ENCODE results near the gene TOMM6.

TOMM6 gene

DNA sequence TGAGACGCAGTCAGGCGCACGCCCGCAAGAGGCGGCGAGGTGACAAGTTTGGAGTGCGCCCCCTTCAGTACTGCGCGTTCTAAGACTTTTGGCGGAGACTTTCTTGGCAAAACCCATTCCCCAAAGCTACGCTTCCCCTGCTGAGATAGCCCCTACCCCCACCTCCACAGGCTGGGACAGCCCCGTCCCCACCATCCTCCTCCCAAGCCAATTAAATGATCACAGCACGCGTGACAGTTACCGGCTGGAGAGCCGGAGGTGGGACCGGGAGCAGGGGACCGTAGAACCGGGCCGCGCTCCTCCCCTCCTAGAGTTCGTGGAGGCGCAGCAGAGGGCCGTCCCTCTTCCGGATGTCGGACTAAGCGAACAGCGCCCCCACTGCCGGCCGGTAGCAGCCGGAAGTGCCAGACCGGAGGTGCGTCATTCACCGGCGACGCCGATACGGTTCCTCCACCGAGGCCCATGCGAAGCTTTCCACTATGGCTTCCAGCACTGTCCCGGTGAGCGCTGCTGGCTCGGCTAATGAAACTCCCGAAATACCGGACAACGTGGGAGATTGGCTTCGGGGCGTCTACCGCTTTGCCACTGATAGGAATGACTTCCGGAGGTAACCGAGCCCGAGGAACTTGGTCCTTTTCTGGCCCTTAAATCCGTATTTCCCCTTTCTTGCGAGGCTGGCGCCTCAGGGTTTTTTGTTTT, at the start of gene TOMM6:
TOMM6 (plus strand) TSS at position 476 of the 699 bp plus-strand sequence; CDS start at position 480, 4 bp downstream.
- DNase-seq: peak; percentile 96

DNA sequence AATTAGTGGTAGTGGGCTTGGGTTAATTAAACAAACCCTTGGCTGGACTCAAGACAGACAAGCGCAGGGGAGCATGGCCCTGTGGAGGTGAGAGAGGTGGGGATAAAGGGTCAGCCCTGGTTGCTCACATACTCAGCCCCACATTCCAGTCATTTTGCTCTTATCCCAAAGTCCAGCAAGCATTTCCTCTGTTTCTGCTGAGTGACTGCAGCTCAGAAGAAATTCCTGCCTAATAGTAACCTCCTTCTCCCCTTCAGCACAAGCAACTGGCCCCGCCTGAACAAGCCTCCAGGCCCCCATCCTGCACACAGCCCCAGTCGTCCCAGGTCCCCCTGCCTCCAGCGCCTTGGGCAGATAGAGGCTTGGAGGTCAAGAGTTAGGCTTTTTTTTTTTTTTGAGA, 48.5 kb upstream of the TOMM6 start:
- DNase-seq: no peak

DNA sequence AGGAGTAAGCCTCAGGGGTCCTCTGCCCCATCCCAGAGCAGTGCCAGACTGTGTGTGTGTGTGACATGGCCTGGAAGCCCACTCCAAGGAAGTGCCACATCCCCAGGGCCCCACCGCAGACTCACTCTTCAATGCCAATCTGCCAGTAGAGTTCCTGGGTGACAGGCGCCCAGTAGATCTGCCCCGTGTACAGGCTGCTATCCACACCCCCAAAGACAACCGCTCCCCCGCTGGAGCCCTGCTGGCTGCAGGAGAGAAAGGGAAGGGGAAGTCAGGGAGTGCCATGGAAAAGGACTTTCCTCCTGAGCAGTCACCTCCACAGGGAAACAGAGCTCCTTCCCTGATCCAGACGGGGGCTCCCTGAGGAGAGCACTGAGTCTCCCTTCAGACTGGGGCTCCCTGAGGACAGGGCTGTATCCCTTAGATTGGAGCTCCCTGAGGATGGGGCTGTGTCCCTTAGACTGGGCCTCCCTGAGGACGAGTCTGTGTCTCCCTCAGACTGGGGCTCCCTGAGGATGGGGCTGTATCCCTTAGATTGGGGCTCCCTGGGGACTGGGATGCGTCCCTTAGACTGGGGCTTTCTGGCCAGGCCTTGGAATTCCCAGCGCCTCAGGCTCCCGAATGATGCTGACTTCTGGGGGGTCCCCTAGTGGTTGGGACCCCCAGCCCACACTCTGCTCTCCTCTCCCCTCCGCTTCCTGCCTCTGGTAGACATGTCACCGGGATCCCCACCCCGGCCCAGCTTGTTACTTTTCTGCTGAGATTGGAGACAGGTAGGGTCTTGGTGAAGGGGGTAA, 46.9 kb upstream of the TOMM6 start:
- no peak for DNase-seq

DNA sequence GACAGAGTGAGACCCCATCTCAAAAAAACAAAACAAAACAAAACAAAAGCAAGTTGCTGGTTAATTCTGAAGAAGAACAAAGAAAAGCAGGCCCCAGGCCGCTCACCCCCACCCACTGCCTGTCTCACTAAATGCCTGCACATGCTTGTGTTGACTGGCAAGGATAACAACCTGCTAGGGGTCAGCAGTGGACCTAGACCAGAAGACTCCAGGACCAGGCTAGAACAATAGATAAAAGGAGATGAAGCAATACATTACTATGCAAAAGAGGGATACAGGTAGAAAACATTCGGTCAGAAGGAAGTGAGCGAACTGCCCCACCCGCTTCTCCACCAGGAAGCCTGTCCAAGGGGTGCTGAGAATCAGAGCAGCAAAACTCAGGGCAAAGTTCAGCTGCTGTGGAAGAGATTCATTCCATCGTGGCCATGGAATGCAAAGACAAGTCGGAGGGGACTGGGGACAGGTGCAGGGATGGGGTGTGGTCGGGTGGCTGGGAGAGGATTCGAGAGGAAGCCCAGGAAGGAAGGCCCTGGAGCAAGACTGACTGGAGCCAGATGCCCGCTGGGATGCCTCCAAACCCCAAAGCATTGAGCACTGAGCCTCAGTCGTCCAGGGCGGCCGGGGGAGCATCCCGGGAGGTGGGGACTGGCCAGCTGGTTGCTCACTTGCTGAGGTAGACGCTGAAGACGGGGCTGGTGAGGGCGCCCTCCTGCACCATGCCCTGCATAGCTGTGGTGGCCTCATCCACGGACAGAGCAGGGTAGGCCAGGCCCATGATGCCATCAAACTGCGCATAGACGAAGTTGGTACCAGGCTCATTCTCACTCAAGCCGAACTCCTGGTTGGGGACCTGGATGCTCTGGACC, 45.6 kb upstream of the TOMM6 start:
- no peak for DNase-seq

DNA sequence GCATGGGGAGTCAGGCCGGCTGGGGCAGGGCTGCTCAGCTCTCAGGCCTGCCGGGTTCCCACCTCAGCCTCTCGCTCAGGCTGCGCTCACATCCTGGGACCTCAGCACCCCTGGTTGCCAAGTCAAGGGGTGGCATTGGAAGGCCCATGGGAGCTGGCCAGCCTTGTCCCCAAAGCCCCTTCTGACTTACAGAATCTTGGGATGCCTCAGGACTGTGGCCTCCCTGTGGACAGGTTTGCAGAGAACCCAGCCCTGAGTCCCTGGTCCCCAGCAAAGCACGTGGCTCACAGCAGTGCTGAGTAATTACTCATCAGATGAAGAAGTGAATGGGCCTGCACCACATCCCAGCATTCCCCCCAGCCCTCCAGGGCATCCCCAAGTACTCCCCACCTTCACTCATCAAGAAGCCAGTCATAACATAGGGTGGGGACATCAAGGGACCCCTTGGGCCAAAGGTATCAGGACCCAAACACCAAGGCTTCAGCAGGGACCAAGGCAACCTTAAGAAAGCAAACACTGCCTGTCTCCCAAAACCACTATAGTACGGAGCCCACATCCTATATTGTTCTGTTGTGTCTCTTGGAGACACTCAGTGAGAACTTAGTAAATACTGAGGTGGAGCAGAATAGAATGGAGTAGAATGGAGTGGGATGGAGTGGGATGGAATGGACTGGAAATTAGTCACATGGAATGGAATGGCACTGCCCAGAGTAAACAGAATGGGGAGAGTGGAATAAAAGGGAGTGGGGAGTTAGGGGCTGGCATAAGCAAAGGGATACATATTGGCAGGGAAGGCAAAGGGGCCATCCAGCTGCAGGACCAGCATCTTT, 43.9 kb upstream of the TOMM6 start:
- peak; percentile 17 for DNase-seq

DNA sequence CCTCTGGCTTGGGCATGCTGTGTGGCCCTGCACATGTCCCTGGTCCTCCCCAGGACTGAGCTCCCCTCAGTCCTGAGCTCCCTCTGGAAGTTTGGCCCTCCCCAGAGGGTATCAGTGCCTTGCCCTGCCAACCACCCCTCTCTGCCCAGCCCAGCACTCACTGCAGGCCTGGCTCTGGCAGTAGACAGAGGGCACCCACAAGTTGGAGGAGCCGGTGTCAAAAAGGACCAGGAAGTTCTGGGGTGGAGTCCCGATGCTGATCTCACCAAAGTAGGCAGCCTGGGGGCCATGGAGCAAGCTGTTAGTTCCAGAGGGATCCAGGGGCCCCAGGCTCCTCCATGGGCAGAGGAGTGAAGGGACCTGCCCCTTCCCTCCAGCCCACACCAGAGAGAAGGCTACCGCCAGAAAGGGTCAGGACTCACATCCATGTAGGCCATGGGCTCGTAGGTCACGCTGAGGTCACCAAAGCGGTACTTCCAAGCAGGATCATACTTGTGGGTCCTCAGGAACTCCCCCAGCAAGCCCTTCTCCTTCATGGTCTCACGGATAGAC, 43.2 kb upstream of the TOMM6 start:
- peak; percentile 3 for DNase-seq

DNA sequence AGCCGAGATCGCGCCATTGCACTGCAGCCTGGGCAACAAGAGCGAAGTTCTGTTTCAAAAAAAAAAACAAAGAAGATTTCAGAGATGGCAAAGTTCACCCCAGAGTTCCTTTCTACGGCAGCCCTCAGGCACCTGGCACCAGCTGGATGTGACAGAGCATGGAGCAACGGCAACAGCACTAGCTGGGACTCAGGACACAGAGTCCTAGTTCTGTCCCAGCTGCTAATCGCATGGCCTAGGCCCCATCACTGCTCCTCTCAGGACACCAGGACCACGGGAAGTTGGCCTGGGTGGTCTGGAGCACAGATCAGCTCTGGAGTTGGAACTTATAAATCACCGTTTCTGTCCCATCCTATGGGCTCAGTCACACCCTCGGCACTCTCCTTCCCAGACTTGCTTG, 41.4 kb upstream of the TOMM6 start:
- DNase-seq: no peak

DNA sequence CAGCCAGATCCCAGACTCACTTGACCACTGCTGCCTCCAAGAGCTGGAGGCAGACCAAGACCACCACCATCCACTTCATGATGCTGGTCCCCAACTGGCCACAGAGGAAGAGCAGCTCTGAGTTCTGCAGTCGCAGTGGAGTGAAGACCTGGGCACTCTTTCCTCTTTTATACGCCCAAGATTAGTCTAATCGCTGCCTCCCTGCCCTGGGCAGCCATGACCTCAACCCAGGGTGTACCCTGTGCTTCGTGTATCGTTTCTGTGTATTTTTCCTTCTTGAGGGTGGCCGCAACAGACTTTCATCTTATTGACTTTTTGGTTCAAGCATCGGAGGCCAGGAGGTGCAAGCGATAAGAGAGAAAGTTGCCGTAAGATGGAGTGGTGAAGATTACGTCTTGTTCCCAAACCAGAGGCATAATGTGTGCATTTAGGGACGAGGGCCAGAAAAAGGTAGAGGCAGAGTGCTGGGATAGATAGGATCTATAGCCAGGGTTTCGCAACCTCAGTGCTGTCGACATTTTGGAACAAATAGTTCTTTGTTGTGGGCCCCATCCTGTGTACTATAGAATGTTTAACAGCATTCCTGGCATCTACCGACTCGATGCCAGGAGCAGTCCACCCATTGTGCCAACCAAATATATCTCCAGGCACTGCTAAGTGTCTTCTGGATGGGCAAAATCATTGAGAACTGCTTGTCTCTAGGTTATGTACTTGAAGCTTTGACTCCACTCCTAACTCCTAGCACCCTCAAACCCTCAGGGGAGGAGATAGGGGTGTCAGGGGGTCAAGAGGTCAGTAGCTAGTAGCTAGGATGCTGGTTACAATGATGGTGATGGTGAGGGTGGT, 40.0 kb upstream of the TOMM6 start, which contains the start of gene PGC:
PGC (minus strand) TSS at position 142 of the 846 bp plus-strand sequence; CDS start at position 79, 63 bp downstream.
- no peak for DNase-seq

DNA sequence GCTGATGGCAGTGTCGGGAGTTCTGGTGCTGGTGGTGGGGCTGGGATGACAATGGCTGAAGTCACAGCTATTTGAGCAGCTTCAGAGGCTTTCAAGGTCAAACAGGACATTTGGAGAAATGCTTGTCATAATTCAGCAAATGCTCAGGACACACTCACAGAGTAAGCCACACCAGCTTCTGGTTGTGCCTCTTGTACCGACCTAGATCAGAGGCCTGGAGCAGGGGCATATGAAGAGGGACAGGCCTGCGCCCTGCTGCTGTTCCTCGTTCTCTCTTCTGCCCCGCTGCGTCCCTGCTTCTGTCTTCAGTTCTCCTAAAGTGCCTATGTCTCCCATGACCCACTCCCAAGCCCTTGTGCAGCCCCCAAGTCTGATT, 39.4 kb upstream of the TOMM6 start:
- DNase-seq: peak; percentile 6

DNA sequence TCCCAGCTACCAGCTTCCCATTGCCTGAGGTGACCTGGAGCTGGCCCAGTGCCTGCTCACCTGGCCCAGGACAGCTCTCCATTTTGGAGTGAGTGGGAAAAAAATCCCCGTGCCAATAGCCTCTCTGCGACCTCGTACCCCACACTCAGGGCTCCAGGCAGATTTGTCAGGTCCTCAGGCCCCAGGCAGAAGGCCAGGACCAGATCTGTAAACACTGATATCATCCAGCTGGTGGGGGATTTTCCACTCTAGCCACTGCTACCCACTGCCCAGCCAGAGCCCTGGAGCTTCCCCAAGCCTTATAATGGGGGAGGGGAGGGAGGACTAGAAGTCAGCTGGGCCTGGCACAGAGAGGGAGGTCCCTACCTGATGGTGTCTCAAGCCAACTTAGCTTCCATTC, 39.0 kb upstream of the TOMM6 start:
- DNase-seq: no peak

DNA sequence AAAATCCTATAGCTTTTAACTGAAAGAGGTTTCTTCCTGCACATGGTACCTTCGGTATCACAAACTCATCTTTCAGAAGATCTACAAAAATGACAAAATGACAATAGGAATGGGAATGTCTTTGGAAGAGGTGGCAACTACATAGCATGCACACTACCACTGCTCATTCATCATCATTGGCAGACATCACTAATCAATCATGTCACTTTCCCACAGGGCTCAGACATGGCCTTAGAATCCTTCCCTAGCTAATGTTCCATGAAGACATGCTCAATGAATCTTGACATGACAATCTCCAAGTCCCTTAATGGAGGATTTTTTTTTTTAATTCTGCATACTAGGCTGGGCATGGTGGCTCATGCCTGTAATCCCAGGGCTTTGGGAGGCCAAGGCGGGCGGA, 37.1 kb upstream of the TOMM6 start:
- DNase-seq: no peak

DNA sequence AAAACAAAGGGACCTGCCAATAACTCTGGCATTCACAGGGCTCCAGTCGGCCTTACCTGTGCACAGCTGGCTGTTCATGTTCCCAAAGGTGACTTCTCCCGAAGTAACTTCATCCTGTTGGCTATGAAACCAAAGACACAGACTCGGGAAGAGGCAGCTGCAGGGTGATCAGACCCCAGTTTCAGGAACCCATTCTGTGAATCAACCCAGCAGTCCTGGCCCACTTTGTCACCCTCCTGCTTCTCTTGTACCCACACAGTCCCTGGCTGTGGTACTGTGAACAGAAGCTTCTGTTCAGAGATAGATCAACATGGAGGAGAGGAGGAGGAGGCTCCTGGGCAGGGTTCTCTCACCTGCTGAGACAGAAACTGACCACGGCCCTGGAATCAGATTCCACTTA, 31.6 kb upstream of the TOMM6 start:
- no peak for DNase-seq

DNA sequence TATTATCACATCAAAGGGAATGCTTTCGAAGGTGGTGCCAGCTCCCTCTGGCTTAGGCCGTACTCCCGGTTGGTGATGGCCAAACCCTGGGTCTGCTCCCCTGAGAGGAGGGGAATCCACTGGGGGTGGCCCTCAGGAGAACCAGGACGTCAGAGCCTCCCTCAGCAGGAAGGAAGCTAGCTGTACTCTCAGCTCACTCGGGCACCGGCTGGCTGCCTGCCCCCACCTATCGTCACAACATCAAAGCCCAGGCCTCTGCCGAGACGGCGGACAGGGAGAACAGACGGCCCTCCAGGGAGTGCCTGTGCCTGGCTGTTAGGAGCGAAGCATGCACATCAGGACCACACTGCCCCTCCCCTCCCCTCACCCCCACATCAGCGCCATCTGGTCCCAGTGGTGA, 31.1 kb upstream of the TOMM6 start:
- DNase-seq: peak; percentile 24

DNA sequence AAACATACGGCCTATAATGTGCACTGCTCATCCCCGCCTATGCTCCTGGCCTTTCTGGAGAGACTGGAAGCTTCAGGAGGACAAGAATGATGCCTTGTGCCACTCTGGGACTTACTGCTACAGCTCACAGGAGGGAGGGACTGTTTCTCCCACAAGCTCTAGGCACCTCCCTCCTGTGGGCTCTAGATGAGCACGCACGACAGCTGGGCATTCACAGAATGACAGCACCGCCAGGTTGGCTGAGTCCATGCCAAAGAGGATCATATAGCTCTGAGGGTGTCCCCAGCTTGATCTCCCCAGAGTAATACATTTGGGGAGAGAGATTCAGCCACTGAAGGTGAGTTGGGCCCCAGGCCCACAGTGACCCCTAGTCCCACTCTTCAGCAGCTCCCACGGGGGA, 30.2 kb upstream of the TOMM6 start:
- DNase-seq: no peak

DNA sequence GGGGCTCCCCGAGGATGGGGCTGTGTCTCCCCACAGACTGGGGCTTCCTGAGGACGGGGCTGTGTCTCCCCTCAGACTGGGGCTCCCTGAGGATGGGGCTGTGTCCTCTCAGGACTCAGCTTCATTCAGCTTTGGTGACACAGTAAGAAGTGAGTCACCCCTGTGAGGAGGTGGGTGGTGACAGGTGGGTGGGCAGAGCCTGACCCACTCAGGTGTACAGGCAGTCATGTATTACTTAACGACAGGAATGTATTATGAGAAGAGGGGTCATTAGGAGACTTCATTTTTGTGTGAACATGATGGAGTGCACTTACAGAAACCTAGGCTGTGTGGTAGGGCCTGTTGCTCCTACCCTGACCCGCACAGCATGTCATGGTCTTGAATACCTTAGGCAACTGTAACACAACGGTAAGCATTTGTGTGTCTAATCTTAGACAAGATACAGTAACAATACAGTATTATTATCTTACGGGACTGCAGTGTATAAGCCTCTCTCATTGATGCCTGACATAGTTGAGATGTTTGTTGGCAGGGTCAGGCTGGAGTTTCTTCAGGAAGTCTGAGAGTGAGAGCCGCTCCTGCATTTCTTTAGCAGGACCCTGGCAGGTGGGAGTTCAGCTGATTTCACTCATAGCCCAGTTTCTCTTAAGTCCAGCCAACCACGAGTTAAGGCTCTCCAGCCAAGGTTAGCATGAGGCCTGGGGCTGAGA, 29.4 kb upstream of the TOMM6 start:
- DNase-seq: no peak

DNA sequence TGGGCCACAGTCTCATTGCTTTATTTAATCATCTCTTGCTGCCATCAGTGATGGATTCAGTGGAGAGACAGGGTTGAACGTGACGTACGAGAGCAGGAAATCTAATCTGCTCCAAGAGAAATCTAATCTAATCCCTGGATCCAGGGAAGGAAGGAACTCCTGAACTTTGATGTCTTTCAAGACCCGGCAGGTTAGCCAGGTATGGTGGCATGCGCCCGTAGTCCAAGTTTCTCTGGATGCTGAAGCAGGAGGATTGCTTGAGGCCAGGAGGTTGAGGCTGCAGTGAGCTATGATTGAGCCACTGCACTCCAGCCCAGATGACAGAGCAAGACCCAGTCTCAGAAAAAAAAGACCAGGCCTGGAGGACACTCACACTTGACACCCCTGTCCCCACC, 28.9 kb upstream of the TOMM6 start:
- no peak for DNase-seq

DNA sequence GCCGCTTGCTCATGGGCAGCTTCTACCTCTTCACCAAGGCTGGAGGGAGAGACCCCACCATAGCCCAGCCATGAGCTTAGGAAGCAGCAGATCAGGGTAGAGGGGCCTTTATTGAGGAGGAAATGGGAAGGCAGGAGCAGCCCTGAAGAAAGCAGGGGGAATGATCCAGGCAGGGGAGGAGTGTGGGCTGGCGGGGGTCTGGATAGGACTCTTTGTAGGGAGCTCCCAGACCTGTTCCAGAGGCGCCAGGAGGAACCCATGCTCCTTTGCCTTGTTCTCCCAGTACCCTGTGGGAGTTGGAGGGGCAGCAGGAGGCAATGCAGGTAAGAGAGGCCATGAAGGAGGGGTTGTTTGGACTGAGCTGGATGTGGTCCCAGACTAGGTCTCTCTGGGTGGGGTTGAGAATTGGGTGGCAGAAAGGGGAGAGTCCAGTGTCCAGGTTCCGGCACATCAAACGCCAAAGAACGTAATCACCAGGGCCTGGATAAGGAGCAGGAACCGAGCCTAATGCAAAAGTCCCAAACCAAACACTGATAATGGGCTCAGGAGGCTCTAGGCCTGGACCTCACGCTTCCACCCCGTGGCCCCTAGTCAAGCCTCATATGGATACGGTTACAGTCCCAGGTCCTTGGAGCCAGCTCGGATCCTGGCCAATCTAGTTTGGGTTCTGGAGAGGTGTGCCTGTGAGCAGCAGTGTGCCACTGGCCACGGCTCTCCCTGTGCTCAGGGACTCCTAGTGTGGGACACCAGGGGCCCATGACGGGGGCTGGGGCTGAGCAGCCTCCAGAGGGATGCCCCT, 28.2 kb upstream of the TOMM6 start:
- peak; percentile 16 for DNase-seq

DNA sequence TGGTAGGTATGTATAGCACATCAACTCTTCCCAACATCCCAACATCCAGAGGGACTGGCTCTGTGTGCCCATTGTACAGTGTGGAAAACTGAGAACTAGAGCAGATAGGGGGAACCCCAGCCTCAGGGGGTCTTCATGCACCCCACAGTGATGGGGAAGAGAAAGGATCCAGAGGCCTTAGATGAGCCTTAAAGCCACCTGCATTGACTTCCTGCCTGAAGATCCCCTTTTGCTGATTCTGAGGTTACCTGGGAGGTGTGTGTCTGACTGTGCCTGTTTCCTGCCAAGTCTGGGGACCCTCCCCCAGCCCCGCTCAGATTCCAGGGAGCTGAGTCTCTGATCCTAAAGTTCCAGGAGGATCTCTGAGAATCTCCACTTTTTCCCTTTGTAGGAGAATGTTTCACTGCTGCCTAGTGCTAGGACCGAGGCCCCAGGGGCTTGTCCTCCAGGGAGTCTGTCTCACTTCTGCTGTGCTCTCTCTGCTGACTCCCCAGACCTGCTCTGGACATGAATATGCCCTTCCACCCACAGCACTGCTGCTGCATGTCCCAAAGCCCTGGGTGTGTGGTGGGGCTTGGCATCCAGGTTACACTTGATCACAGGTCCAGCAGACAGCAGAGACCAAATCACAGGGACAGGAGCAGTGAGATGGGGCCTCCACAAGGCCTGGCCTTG, 27.5 kb upstream of the TOMM6 start:
- DNase-seq: peak; percentile 18

DNA sequence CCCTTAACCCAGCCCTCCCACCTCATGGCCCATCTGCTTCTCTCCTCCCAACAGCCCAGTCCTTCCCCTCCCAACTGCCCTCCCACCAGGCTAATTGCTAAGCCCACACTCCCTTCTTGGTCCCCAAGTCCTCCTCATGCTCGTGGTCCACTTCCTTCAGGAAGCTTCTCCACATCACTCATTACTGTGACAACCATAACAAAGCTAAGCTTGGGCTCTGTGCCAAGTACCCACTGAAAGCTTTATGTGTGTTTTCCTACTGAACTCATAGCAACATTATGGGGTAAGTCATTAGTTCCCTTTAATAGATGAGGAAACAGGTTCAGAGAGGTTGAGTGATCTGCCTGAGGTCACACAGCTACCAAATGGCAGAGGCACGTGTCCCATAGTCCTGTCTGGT, 24.0 kb upstream of the TOMM6 start:
- DNase-seq: no peak

Data from left hindlimb (tissue), 1 donor.